Hematopoietic multipotent progenitor cell treated with erythropoietin and hydrocortisone succinate and interleukin-3 and kit ligand, for 17 days (in vitro differentiated cells): ENCODE data around the gene MFSD12.

Experiments used
- DNase-seq: peaks from one replicate; pipeline ENCODE4 v3.0.0-alpha.2; 2015; ENCODE audit warnings: low spot score

MFSD12 gene

DNA sequence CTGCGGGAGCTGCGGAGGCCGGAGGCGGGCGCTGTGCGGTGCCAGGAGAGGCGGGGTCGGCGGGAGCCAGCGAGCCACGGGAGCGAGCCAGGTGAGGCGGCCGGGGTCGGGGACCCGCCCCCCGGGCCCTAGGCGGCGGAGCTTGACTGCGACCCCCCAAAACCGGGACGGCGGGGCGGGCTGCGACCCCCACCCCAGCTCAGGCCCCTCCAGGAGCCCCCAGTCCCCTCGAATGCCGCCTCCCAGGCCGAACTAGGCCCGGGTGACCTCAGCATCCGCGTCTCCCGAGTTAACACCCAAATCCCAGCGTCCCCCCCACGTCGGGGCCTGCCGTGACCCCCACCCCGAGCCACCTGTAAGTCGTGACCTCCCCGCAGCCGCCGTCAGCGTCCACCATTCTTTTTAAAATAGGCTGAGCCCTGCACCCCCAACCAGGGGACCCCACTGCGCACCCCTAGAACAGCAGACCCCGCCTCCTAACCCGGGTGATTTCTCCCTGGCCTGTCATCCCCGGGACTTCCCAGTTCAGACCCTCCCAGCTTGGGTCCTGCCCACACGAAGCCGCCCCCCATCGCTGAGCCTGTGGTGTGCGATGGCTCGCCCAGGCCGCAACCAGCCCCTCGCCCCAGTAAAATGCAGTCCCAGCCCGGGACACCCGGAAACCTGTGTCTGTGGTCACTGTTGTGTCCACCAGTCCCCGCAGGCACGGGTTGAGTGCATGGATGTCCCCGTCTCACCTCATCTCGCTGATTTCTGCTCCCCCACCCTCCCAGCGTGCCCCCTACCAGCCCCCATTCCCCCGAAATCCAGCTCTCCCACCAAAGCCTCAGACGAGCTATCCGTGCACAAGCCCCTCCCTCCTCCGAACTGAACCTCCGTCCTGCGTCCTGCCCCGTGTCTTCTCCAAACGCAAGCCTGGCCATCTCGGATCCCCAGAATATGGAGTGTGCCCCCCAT lies 50.7 kb downstream of the MFSD12 start:
- peak; percentile 53 for DNase-seq

DNA sequence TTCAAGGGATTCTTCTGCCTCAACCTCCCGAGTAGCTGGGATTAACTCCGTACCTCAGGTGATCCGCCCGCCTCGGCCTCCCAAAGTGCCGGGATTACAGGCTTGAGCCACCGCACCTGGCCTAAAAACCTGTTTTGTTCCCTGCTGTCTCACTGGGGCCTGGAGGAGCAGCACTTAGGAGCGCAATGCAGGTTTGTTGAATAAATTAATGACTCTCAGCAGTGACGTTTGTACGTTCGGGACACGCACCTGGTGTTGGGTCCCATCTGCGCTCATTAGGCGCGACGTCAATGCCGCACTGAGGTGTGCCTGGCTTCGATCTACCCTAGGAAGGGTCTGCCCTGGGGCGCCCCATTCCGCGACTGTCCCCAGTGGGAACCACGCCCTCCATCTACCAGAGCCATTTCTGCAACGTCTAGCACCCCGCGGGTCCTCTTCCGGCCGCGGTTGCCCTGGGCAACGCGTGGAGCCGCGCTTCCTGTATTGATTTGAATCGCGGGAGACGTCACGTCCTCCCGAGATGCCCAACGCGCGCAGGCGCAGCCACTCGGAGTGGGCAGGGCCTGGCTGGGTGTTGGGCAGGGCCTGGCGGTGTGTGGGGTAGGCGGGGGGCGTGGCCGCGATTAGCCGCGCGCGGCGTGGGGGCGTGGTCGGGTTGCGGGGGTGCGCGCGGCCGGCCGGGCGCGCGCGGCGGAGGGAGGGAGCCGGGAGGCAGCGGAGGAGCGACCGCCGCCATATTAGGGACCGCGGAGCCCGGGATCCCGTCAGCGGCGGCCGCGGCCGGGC lies 51.6 kb downstream of the MFSD12 start, which contains the start of gene FZR1:
Gene FZR1 (plus strand): TSS at position 714 of the 786 bp plus-strand sequence. CDS start 16,679 bp downstream, outside the sequence.
- DNase-seq: peak; percentile 100

DNA sequence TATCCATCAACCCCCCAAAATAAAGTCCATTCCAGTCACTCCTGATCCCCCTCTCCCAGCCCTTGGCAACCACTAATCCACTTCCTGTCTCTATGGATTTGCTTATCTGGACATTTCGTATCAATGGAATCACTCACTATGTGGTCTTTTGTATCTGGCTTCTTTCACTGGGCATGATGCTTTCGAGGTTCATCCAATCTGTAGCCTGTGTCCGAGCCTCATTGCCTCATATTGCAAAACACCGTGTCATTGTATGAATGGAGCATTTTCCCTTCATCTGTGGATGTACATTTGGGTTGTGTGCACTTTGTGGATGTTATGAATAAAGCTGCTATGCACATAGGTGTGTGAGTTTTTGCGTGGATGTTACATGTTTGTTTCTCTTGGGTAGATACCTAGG lies 52.7 kb downstream of the MFSD12 start:
- peak; percentile 70 for DNase-seq

DNA sequence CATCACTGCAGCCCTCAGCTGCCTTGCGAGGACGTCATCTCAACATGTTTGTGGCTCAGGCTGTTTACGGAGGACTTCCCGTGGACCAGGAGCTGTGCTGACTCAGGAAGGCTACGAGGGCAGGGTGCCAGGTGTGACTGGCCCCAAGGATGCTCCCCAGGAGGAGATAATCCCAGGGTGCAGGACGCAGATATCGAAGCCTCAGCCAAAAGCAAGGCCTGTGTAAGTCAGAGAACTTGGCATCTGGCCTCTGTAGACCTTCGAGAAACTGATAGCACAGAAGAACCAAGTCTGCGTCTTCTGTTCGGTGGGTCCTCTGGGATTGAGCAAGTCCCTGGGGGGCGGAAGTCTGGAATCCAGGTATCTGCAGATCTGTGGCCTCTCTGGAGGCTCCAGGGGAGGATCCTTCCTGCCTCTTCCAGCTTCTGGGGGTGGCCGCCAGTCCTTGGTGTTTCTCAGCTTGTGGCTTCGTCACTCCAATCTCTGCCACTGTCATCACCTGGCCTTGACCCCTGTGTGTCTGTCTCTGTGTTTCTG lies 54.3 kb downstream of the MFSD12 start:
- peak; percentile 99 for DNase-seq

DNA sequence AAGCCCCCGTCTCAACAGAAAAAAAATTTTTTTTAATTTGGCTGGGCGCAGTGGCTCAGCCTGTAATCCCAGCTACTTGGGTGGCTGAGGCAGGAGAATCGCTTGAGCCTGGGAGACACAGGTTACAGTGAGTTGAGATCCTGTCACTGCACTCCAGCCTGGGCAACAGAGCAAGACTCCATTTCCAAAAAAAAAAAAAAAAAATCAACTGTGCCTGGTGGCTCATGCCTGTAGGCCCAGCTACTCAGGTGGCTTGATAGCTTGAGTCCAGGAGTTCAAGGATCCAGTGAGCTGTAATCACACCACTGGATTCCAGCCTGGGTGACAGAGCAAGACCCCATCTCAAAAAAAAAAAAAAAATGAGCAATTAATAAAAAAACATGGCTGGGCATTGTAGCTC lies 55.6 kb downstream of the MFSD12 start:
- DNase-seq: peak; percentile 42

DNA sequence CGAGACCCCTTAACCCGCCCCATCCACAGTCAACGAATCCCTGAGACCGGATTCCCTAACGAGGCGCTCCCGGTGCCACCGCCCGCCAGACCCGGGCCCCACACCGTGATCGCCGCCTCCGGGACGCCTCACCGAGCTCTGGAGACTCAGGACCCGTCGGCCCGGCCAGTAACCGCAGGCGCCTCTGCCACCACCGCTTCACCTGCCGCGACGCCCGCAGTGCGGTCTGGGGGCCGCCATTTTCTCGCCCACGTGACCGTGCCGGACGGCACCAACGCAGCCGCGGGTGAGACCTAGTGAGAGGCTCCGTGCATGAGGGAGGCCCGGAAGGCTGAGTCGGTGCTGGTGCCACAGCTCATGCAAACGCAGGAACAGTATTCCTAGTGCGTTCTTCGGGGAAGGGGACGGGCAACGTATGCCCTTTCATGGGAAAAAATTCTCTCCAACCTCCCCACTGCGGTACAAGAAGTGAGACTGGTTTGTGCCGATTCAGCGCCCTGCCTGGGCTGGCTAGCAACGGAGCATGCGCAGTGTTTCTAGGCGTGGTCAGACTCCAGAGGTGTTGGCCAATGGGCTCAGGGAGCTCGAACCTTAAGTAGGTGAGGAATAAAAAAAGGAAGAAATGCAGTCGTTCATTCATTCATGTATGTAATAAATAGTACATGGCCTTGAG lies 56.8 kb downstream of the MFSD12 start, which contains the start of gene DOHH:
Gene DOHH (minus strand): TSS at position 246 of the 673 bp plus-strand sequence. CDS start 3,860 bp downstream, outside the sequence.
- DNase-seq: peak; percentile 100

DNA sequence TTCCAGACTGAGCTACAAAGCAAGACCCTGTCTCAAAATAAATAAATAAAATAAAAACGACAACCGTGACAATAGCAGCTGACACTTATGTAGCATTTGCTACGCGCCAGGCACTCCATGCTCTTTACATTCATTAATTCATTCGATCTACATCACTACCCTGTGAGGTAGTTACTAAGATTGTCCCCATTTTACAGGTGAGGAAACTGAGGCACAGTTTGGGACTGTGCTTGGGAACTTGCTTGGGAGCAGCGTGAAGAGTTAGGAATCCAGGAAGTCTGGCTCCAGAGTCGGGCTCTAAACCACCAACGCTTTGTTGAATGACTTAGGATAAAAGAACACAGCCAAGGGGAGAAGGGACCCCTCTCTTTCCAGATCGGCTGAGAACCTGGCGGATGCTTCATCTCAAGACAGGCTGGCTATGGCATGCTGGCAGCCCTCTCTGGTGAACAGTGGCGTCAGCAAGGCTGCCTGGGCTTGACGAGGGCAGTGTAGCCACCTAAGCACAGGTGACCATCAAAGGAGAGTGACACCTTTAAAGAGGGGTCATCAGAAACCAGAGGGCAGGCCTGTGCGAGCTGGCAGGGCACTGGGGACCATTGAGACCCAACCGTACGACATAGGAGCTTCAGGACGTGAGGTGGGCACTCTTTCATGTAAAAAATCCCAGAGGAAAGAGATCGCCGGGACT lies 57.5 kb downstream of the MFSD12 start:
- peak; percentile 26 for DNase-seq

DNA sequence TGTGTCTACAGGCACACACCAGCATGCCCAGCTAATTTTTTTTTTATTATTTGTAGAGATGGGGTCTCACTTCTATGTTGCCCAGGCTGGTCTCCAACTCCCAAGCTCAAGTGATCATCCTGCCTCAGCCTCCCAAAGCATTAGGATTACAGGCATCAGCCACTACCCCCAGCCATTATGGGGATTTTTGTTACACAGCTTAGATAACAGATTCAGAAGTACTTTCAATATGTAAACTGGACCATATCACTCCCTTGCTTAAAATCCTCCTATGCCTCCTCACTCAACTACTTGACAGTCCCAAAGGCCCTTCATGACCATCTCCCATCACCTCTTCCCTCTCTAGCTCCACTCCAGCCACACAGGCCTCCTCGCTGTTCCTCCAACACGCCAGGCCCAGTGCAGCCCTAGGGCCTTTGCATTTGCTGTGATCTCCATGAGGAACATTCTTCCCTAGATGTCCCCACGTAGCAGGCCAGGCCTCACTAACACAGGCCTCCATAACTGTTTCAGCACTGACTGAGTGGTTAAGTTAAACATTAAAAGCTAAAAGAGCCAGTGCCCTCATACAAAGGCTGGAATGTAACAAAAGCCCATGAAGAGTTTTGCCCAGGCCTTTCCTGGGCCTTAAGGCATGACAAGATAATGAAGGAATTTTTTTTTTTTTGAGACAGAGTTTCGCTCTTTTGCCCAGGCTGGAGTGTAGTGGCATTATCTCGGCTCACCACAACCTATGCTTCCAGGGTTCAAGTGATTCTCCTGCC lies 59.4 kb downstream of the MFSD12 start:
- no peak for DNase-seq

DNA sequence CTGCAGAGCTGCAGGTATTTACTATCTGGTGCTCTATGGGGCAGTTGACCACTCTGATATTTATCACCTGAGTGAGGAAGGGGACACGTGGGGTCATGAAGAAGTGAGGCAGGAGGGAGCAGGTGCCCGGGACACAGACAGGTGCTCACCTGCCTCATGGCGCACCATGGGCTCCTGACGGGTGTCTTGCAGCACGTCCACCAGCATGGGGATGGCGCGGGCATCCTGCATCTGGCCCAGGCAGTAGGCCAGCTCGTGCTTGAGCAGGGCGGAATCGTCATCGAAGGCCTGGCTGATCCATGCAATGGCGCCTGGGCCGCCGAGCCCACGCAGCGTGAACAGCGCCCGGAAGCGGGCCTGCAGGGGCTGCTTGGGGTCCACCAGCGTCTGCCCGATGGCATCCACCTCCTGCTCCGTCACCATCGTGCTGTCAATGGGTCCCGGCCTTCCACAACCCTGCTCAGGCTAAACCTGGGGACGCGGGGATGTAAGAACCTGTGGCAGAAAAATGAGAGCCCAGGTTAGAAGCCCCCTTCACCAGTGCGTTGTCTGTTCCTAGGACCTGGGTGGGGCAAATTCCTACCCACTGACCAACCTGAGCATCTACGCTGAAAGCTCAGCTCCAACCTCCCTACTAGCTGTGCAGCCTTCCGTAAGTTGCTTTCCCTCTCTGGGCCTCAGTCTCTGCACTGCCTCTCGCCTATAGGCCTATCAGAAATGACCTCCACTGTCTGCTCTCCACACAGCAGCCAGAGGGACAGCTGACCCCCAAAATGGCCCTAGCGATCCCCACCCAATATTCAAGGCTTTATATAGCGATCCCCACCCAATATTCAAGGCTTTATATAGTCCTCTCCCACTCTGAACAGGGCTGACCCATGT lies 60.8 kb downstream of the MFSD12 start:
- no peak for DNase-seq

DNA sequence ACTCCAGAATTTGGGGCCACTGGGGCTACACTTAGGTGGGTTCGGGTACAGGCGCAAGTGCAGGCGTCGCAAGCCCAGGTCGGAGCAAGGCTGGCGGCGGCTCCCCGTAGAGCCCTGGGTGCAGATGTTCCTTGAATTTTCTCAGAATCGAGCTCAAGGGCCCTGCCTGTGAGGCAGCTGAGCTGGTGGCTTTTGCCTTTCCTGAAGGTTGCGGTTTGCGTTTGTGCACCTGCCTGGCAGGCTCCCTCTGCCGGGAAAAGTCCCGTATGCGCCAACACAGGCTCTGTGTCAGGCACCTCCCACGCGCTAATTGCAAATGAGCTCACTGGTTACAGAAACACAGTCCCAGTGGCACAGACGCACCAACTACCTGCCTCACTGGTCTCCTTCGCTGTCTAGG lies 62.8 kb downstream of the MFSD12 start:
- no peak for DNase-seq
